Left lobe of liver (tissue), 2 donors: Measurements from ENCODE around the gene CTIF. TPM values are rescaled to one million over a fixed set of nuclear protein-coding genes. Genes with fewer than 3 reads are reported as not detected.
"Not testable (repeated sequence)": the region's sequence is repeated elsewhere in the genome, so short reads cannot be mapped to it uniquely, and the experiment has no call there.

Experiments used
- ATAC-seq: fragments of 200-7000 bp; cut with Tn5 transposase; one replicate; pipeline ENCODE4 v1.9.1; 2020; ENCODE audit warnings: mild to moderate bottlenecking, moderate library complexity
- DNase-seq: peaks from one replicate; pipeline ENCODE4 v3.0.0-alpha.2; 2020; ENCODE audit warnings: low spot score
- total RNA-seq: library from RNA; stranded (reverse); gene quantifications from one replicate; pipeline ENCODE4 v1.2.1, GENCODE V29; 2021
- donor health status: DM: no; HTN: no; CAD: no; lungs with moderate emphysema.
- donor health status: DM: no; HTN: yes; CAD: no.

Gene CTIF
- total RNA-seq: 74.4 TPM

GRCh38 chr18:48538531-48539405 lies at the start of gene CTIF:
Gene CTIF (plus strand): TSS chr18:48539031. CDS start chr18:48619566, 80,535 bp downstream.
- peak; percentile 96 for DNase-seq
- peak; percentile 73 for ATAC-seq

- ATAC-seq: no peak
Observed at GRCh38 chr18:48490641-48491293, 48.1 kb upstream of the CTIF start.

GRCh38 chr18:48492880-48493279 lies 46.0 kb upstream of the CTIF start:
- no peak for DNase-seq
- ATAC-seq: no peak

More at GRCh38 chr18:48490641-48491293, 48.1 kb upstream of the CTIF start:
- DNase-seq: no peak

GRCh38 chr18:48493434-48494230 lies 45.2 kb upstream of the CTIF start:
- DNase-seq (no peak), ATAC-seq (peak; percentile 53)

- DNase-seq (no peak), ATAC-seq (no peak)
Observed at GRCh38 chr18:48497863-48498262, 41.0 kb upstream of the CTIF start.

GRCh38 chr18:48500517-48500916 lies 38.3 kb upstream of the CTIF start:
- ATAC-seq: no peak
- DNase-seq: no peak

GRCh38 chr18:48502906-48503305 lies 35.9 kb upstream of the CTIF start:
- ATAC-seq: no peak
- no peak for DNase-seq

GRCh38 chr18:48504819-48505218 lies 34.0 kb upstream of the CTIF start:
- no peak for DNase-seq
- no peak for ATAC-seq

GRCh38 chr18:48506983-48507568 lies 31.8 kb upstream of the CTIF start:
- DNase-seq, ATAC-seq: not testable (repeated sequence)

GRCh38 chr18:48512498-48512897 lies 26.3 kb upstream of the CTIF start:
- not testable (repeated sequence) for DNase-seq, ATAC-seq

GRCh38 chr18:48514786-48515185 lies 24.0 kb upstream of the CTIF start:
- ATAC-seq: no peak
- no peak for DNase-seq

- ATAC-seq: no peak
- DNase-seq: no peak
Observed at GRCh38 chr18:48517048-48517447, 21.8 kb upstream of the CTIF start.

GRCh38 chr18:48519431-48520100 lies 19.3 kb upstream of the CTIF start:
- DNase-seq (no peak), ATAC-seq (no peak)

GRCh38 chr18:48521723-48522122 lies 17.1 kb upstream of the CTIF start:
- no peak for DNase-seq
- no peak for ATAC-seq

GRCh38 chr18:48525671-48526070 lies 13.2 kb upstream of the CTIF start:
- DNase-seq (no peak), ATAC-seq (no peak)

GRCh38 chr18:48527461-48527860 lies 11.4 kb upstream of the CTIF start:
- ATAC-seq: no peak
- no peak for DNase-seq

GRCh38 chr18:48528861-48529260 lies 10.0 kb upstream of the CTIF start:
- DNase-seq (no peak), ATAC-seq (no peak)

GRCh38 chr18:48529796-48530195 lies 9.0 kb upstream of the CTIF start:
- ATAC-seq (no peak), DNase-seq (no peak)

GRCh38 chr18:48530399-48531081 lies 8.3 kb upstream of the CTIF start:
- ATAC-seq: no peak
- DNase-seq: no peak

- ATAC-seq (no peak), DNase-seq (no peak)
Observed at GRCh38 chr18:48531082-48531403, 7.8 kb upstream of the CTIF start.
